VCaP (cell line): ENCODE results near the gene CD59.
"Not testable (repeated sequence)": the region's sequence is repeated elsewhere in the genome, so short reads cannot be mapped to it uniquely, and the experiment has no call there.

Source experiments
- H3K27ac ChIP-seq: fragments of 450-650 bp; 2 replicates; pipeline ENCODE4 v1.5.1; 2017
- CTCF ChIP-seq: fragments of 450-650 bp; conservative IDR thresholded peaks from 2 replicates; pipeline ENCODE4 v1.5.1; 2017; ENCODE audit warnings: mild to moderate bottlenecking, moderate library complexity

CD59 gene

GRCh38 chr11:33731723-33732531 lies 4.3 kb downstream of the CD59 start:
- H3K27ac ChIP-seq, result no peak overlapping the region
- TF ChIP-seq CTCF, result no peak

- no peak for TF ChIP-seq CTCF
- no peak overlapping the region for H3K27ac ChIP-seq
Observed at GRCh38 chr11:33730716-33731115, 5.5 kb downstream of the CD59 start.

- not testable (repeated sequence) for H3K27ac ChIP-seq
Observed at GRCh38 chr11:33729072-33729664, 7.1 kb downstream of the CD59 start.

- H3K27ac ChIP-seq, result not testable (repeated sequence)
Observed at GRCh38 chr11:33727539-33727938, 8.7 kb downstream of the CD59 start.

- TF ChIP-seq CTCF, result no peak
- no peak overlapping the region for H3K27ac ChIP-seq
Observed at GRCh38 chr11:33725496-33725895, 10.7 kb downstream of the CD59 start.

- no peak for TF ChIP-seq CTCF
- H3K27ac ChIP-seq, result no peak overlapping the region
Observed at GRCh38 chr11:33724644-33725035, 11.6 kb downstream of the CD59 start.

GRCh38 chr11:33723238-33723881 lies 12.9 kb downstream of the CD59 start:
- no peak for TF ChIP-seq CTCF
- no peak overlapping the region for H3K27ac ChIP-seq

- H3K27ac ChIP-seq, result no peak overlapping the region
- no peak for TF ChIP-seq CTCF
Observed at GRCh38 chr11:33722590-33723234, 13.5 kb downstream of the CD59 start.
